Mesothelial cell of epicardium (in vitro differentiated cells): Measurements from ENCODE around the gene SLC43A2. TPM values are rescaled to one million over a fixed set of nuclear protein-coding genes. Genes with fewer than 3 reads are reported as not detected.

ENCODE experiments used
- DNase-seq, 2 experiments: peaks; one replicate each; pipeline ENCODE4 v3.0.0; 2021; ENCODE audit warnings: low spot score in 2 of 2; ENCODE audit not compliant: unreplicated experiment in 2 of 2
- H3K27ac Mint-ChIP-seq: 2 replicates; pipeline ENCODE4 v1.8.0; 2021; ENCODE audit warnings: mixed read lengths
- H3K27me3 Mint-ChIP-seq: 2 replicates; pipeline ENCODE4 v1.8.0; 2021; ENCODE audit warnings: low read depth, mixed read lengths
- H3K36me3 Mint-ChIP-seq: 2 replicates; pipeline ENCODE4 v1.8.0; 2021; ENCODE audit warnings: mixed read lengths
- H3K4me1 Mint-ChIP-seq: 2 replicates; pipeline ENCODE4 v1.8.0; 2021; ENCODE audit warnings: mixed read lengths
- H3K4me3 Mint-ChIP-seq: 2 replicates; pipeline ENCODE4 v1.8.0; 2021; ENCODE audit warnings: mild to moderate bottlenecking, moderate library complexity, mixed read lengths
- H3K9me3 Mint-ChIP-seq: 2 replicates; pipeline ENCODE4 v1.8.0; 2021; ENCODE audit warnings: mixed read lengths
- total RNA-seq: library from RNA; stranded (reverse); gene quantifications from 3 replicates; pipeline ENCODE4 v1.2.1, GENCODE V29; 2021
- TF ChIP-seq, protein P1 (sequence below): fragments of 200-600 bp; sonication (generic); IDR thresholded peaks from one replicate; pipeline ENCODE4 v1.5.0; 2021; ENCODE audit warnings: antibody characterized with exemption; ENCODE audit not compliant: unreplicated experiment

The SLC43A2 gene
- total RNA-seq, 1 donor from 2014 or later = 12.4 TPM

DNA sequence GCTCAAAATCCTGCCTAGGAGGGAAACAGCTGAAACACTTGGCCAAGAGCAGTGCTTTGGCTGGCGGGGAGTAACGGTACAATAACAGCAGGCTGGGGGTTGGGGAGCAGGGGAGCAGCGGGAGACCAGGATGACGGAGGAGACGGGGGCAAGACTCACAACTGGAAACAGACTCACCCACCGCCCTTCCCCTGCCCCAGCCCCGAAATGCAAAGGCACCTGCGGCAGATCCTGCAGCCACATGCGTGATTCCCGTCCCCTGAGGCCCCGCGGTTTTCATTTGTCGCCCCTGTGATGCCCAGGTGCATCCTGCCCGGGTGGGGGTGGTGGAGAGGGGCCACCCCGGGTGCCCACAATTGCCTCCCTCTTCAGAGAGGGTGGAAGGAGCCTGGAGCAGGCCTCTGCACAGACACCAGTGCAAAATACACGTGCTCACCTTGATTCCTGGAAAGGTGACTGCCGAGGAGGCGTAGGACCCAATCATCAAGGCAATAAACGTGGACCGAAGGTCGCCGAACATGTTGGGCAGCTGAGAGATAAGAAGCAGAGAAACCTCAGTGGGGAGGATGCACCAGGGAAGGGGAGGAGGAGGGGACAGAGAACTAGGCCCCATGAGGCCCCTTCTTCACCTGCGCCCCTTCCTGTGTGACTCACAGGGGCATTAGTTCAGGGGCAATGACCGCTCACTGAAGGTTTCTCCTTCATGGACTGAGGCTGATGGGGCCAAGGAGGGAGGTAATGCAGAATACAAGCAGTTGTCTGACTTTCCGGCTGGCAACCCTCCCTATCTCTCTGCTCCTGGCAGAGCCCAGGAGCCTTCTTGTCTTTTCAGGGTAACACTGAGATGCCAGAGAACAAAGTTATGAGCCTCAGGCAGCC, 35.6 kb downstream of the SLC43A2 start:
- TF ChIP-seq, protein P1, sequence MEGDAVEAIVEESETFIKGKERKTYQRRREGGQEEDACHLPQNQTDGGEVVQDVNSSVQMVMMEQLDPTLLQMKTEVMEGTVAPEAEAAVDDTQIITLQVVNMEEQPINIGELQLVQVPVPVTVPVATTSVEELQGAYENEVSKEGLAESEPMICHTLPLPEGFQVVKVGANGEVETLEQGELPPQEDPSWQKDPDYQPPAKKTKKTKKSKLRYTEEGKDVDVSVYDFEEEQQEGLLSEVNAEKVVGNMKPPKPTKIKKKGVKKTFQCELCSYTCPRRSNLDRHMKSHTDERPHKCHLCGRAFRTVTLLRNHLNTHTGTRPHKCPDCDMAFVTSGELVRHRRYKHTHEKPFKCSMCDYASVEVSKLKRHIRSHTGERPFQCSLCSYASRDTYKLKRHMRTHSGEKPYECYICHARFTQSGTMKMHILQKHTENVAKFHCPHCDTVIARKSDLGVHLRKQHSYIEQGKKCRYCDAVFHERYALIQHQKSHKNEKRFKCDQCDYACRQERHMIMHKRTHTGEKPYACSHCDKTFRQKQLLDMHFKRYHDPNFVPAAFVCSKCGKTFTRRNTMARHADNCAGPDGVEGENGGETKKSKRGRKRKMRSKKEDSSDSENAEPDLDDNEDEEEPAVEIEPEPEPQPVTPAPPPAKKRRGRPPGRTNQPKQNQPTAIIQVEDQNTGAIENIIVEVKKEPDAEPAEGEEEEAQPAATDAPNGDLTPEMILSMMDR = no peak
- H3K9me3 Mint-ChIP-seq = no peaks in the 10 kb centered on the region
- no peaks in the 10 kb centered on the region for H3K4me1 Mint-ChIP-seq
- H3K4me3 Mint-ChIP-seq = no peak overlapping the region
- DNase-seq = no peak
- no peaks in the 10 kb centered on the region for H3K36me3 Mint-ChIP-seq
- H3K27ac Mint-ChIP-seq = no peak overlapping the region
- H3K27me3 Mint-ChIP-seq = no peaks in the 10 kb centered on the region

DNA sequence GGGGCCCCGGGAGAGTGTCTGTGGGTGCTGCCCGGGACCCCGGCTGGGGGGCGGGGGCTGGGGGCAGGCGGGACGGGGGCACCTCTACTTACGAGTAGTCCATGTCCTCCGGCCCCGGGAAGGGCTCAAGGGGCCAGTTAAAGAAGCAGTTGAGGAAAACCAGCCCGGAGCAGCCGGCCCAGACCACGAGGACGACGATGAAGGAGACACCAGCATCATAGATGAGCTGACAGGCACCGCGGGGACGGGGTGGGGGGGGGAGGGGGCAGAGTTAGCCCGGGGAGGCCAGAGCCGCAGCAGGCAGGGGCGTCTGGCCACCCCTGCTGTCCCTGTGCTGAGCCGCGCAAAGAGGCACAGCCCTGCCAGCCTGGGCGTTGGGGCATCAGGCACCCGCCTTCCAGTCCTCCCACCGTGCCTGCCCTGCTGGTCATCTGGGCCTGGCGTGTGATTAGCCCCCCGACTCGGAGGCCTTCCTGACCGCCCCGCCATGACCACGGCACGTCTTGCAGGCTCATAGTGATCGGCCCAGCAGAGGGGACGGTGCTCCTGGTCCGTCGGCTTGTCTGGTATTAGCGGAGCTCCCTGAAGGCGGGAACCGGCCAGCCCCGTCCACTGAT, 37.1 kb downstream of the SLC43A2 start:
- Mint-ChIP-seq H3K27me3 (no peaks in the 10 kb centered on the region), H3K4me1 (peaks cover 3% of the 10 kb centered on the region), H3K36me3 (no peaks in the 10 kb centered on the region), H3K27ac (no peak overlapping the region), H3K4me3 (no peak overlapping the region), H3K9me3 (no peaks in the 10 kb centered on the region)
- no peak for DNase-seq
- TF ChIP-seq, protein P1 = no peak

DNA sequence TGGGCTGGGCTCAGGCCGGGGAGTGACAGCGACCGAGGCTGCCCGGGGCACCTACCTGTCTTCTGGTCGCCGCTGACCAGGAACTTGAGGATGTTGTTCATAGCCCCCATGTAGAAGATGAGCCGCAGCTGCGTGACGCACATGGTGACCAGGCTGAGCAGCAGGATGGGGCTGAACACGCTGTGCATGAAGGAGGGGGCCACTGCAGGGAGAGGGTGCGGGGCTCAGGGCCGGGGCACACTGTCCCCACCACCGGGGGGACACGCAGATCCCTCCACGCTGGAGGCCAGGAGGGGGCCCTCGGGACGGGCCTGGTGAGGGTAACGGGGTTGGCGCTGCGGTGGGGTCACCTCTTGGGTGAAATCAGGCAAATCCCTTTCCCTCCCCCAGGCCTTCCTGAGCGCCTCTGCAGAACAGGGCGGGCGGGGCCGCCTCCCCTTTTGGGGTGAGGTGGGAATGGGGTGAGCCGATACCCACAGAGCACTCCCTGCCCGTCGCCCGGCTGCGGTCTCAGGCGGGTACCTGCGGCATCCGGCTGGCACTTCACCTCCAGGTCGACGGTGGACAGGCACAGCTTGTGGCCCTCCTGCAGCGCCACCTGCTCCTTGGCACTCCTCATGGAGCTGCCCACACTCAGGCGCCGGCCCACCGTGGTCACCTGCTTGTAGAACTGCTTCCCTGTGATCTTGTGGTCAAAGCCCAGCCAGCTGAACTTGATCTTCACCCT, 37.7 kb downstream of the SLC43A2 start:
- Mint-ChIP-seq H3K36me3 (no peaks in the 10 kb centered on the region), H3K27me3 (no peaks in the 10 kb centered on the region), H3K4me1 (peaks cover 5% of the 10 kb centered on the region), H3K4me3 (no peak overlapping the region), H3K9me3 (no peaks in the 10 kb centered on the region), H3K27ac (no peak overlapping the region)
- TF ChIP-seq, protein P1 = no peak
- DNase-seq = no peak

DNA sequence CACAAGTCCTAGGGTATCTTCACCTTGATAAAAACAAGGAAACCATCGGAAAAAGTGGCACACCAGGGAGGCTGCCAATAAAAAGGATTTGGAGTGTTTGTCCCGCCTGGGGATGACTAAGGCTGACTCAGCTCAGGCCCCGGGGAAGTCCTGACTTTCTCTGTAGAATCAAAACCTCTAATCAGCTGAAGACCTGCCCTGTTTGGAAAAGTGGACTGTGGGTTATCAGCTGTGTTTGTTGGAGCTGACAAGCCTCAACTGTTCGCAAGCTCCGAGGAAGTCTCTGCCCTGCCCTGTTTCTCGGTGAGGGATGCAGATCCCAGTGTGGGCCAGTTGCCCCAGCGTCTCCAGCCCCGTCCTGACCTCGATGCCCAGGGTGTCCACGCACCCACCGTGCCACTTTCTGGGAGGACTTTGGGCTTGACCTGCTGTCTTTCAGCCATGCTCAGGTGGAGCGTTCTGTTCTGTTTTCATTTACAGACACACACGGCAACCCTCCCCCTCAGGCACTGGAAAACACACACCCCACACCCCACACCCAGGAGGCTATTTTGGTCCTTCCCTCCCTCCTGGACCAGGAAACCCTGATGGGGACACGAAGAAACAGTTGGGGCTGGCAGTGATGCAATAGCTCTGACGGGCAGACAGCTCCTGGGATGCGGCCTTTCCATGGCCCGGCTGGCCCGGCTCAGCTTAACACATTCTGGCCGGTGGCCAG, 38.4 kb downstream of the SLC43A2 start:
- H3K9me3 Mint-ChIP-seq = no peaks in the 10 kb centered on the region
- TF ChIP-seq, protein P1 = no peak
- H3K4me1 Mint-ChIP-seq = peaks cover 7% of the 10 kb centered on the region
- no peak overlapping the region for H3K27ac Mint-ChIP-seq
- H3K27me3 Mint-ChIP-seq = no peaks in the 10 kb centered on the region
- H3K36me3 Mint-ChIP-seq = no peaks in the 10 kb centered on the region
- H3K4me3 Mint-ChIP-seq = no peak overlapping the region
- DNase-seq = no peak

DNA sequence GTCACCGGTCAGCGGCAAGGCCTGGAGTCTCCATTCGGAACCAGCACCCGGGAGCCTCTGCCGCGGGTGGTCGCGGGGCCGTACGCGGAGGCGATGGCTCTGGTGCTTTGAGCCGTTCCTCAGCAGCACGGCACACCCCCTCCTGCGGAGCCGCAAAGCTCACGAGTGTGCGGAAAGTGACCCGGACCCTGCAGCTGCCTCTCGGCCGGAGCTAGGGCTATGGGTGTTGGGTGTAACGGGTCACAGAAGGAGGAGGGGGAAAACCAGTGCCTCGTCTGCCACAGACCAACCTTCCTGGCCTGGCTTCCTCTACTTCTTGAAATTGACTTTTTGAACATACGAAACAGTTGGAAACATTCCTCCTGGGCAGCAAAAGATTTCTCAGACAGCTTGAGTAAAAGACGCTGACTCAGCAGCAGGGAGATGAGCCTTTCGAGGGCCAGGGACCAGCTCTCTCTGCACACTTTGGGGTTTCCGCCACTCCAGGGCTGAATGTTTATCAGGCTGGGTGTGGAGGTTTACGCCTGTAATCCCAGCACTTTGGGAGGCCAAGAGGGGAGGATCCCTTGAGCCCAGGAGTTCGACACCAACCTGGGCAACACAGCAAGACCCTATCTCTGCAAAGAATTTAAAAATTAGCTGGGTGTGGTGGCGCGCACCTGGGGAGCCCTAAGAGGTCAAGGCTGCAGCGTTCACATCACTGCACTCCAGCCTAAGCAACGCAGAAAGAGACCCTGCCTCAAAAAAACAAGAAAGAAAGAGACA, 39.6 kb downstream of the SLC43A2 start:
- Mint-ChIP-seq H3K27ac (no peak overlapping the region), H3K4me1 (peaks cover 7% of the 10 kb centered on the region), H3K4me3 (no peak overlapping the region), H3K27me3 (no peaks in the 10 kb centered on the region), H3K36me3 (no peaks in the 10 kb centered on the region), H3K9me3 (no peaks in the 10 kb centered on the region)
- no peak for DNase-seq
- TF ChIP-seq, protein P1 = no peak
